Lower leg skin (tissue), 4 donors: ENCODE data around the gene TCHH. TPM values are rescaled to one million over a fixed set of nuclear protein-coding genes. Genes with fewer than 3 reads are reported as not detected.
"Not testable (repeated sequence)": the region's sequence is repeated elsewhere in the genome, so short reads cannot be mapped to it uniquely, and the experiment has no call there.

Experiments used
- DNase-seq, 2 donors: peaks; one replicate each; pipeline ENCODE4 v3.0.0-alpha.2; 2019; ENCODE audit warnings: low spot score in 2 of 2
- H3K4me3 ChIP-seq: fragments of 200-600 bp; sonication (generic); 2 replicates; pipeline ENCODE4 v1.5.1; 2017; ENCODE audit warnings: mild to moderate bottlenecking, low read depth; ENCODE audit not compliant: poor library complexity, severe bottlenecking
- CTCF ChIP-seq, 3 donors: fragments of 450-650 bp; IDR thresholded peaks; one replicate each; pipeline ENCODE4 v1.5.1; 2016; ENCODE audit warnings: antibody characterized with exemption in 3 of 3, mild to moderate bottlenecking in 3 of 3, moderate library complexity in 2 of 3
- POLR2A ChIP-seq, 2 donors: fragments of 450-650 bp; IDR thresholded peaks; one replicate each; pipeline ENCODE4 v1.6.1; 2016 to 2017; ENCODE audit warnings: antibody characterized with exemption in 2 of 2, mild to moderate bottlenecking in 1 of 2, moderate library complexity in 1 of 2
- WGBS, 2 donors: methylation state at CpG; one replicate each; pipeline ENCODE4 v1.1.5; 2018; 5-methylcytosine and 5-hydroxymethylcytosine counted together
- intact Hi-C: fragments of 100-400 bp; cut with DNase I; formaldehyde crosslinking; loops from one replicate; pipeline ENCODE4 v1.15.0; 2023; ENCODE audit warnings: low total_unique reads
- total RNA-seq, 4 donors: library from RNA; depleted of rRNA; stranded (reverse); fragments of >200 nt; gene quantifications; one replicate each; pipeline ENCODE4 v1.1.0, GENCODE V29; 2016

The TCHH gene
- total RNA-seq, 4 donors from 2014 or later = 0.39 to 29.5 (median 1.2) TPM

- intact Hi-C loops = no loop called here
- no peak for DNase-seq
- no peak overlapping the region for H3K4me3 ChIP-seq
- TF ChIP-seq CTCF (IDR thresholded peaks at IDR 0.05) (no peak), POLR2A (IDR thresholded peaks at IDR 0.05) (no peak)
These were observed 28.5 kb downstream of the TCHH start for GRCh38 chr1:152086760-152087159.

- TF ChIP-seq POLR2A (IDR thresholded peaks at IDR 0.05) = no peak
- TF ChIP-seq CTCF (IDR thresholded peaks at IDR 0.05) = no peak
- H3K4me3 ChIP-seq = no peak overlapping the region
- intact Hi-C loops = no loop called here
- 48 to 65% methylated on average over 1 of the region's 1 CpG for WGBS, 2 donors
- DNase-seq = no peak
These were observed 30.4 kb downstream of the TCHH start for GRCh38 chr1:152084853-152085252.

- intact Hi-C loops, DNase-seq, H3K4me3 ChIP-seq: not testable (repeated sequence)
- WGBS, 2 donors = 87 to 92% methylated on average over 10 of the region's 17 CpGs
These were observed 34.2 kb downstream of the TCHH start for GRCh38 chr1:152081026-152081425.

GRCh38 chr1:152080494-152080893 lies 34.8 kb downstream of the TCHH start:
- WGBS, 2 donors = 89 to 94% methylated on average over 17 of the region's 17 CpGs

GRCh38 chr1:152078831-152079441 lies 36.3 kb downstream of the TCHH start:
- intact Hi-C loops = no loop called here
- H3K4me3 ChIP-seq = no peak overlapping the region
- no peak for DNase-seq
- WGBS, 2 donors = 76 to 85% methylated on average over 18 to 24 of the region's 24 CpGs
- TF ChIP-seq CTCF (IDR thresholded peaks at IDR 0.05) (no peak), POLR2A (IDR thresholded peaks at IDR 0.05) (no peak)

More at GRCh38 chr1:152080494-152080893, 34.8 kb downstream of the TCHH start:
- DNase-seq, intact Hi-C loops, H3K4me3 ChIP-seq: not testable (repeated sequence)

GRCh38 chr1:152072311-152072710 lies 42.9 kb downstream of the TCHH start:
- no peak for TF ChIP-seq POLR2A (IDR thresholded peaks at IDR 0.05)
- no peak for TF ChIP-seq CTCF (IDR thresholded peaks at IDR 0.05)
- no peak for DNase-seq
- no peak overlapping the region for H3K4me3 ChIP-seq
- intact Hi-C loops = no loop called here
- WGBS, 2 donors = 69 to 81% methylated on average over 3 of the region's 3 CpGs

- TF ChIP-seq POLR2A (IDR thresholded peaks at IDR 0.05) = no peak
- no peak for TF ChIP-seq CTCF (IDR thresholded peaks at IDR 0.05)
- no peak overlapping the region for H3K4me3 ChIP-seq
- WGBS, 2 donors = 79 to 88% methylated on average over 3 of the region's 3 CpGs
- DNase-seq = no peak
- intact Hi-C loops = no loop called here
These were observed 44.1 kb downstream of the TCHH start for GRCh38 chr1:152071123-152071522.
